ENCODE measurements around the gene OBSCN. TPM values are rescaled to one million over a fixed set of nuclear protein-coding genes. Genes with fewer than 3 reads are reported as not detected.

The OBSCN gene
- polyA plus RNA-seq, 4 donors: 14.3 to 42.9 (median 24.9) TPM

DNA sequence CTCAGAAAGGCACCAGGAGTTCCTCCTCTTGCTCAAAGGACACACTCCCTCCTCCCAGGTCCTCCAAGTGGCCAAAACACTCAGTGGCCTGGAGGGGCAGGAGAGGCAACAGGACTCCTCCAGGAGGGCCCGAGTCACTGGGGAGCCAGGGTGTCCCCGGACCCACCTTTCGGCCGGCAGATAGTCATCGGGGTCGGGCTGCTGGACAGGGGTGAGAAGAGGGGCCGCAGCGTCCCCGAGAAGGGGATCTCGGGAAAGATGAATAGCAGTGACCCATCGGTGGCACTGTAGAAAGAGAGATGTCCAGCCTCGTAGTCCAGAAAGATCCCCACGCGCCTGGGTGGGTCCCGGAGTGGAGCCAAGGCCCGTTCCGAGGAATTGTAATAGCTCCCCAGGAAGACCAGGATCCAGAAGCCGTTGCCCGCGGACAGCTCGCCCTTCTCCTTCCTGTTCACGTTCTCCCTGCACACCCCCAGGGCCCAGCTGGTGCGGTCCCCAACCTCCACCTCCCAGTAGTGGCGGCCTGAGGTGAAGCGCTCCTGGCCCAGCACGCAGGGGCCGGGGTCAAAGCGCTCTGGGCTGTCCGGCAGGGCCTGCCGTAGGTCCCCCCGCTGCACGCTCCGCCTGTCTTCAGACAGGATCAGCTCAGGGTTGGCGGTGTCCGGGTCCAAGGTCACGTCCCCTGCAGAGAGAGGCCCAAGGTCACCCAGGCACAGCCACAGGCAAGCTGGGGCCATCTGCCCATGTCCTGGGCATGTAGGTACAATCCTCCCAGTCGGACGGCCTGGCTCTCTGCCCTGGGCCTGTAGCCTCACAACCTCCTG, 186.9 kb downstream of the OBSCN start:
- DNase-seq (ENCODE audit: low read depth in 4 of 4, low spot score in 3 of 4): no peak

DNA sequence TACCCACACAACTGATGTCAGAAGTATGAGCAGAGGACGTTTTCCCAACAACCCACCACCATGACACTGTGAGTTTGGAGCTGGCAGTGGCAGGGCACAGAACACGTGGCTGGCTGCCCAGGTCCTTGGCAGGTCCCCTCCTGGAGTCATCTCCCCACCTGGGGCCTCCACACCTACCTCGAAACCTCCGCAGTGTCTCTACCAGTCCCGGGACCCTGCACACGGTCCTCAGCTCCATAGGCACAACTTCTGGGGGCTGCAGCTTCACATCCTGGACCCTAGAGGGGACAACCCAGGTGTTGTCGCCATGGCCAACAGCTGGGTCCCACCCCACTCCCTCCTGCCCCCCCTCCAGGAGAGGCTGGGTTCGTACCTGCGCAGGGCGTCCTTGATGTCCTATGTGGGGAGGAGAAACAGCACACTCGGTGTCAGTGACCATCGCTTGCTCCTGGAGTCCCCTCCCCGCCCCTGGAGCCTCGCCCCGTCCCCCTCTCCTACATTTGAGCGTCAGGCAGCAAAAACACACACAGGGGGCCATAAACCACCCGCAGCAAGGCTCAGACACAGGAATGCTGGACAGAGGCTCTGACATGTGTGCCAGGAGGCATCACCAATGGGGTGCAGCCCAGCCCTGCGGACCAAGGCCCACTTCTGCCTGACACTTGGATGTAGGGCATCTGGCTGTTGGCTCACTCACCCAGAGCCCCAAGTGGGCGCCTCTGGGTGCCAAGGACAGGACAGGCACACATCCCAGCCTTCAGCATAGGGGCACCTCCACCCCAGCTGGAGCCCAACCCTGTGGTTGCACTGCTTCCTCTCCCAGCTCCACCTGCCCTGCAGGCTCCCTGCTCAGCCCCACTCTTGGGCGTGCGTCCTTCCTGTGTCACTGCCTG, 189.2 kb downstream of the OBSCN start:
- no peak for DNase-seq (ENCODE audit: low read depth in 4 of 4, low spot score in 3 of 4)

DNA sequence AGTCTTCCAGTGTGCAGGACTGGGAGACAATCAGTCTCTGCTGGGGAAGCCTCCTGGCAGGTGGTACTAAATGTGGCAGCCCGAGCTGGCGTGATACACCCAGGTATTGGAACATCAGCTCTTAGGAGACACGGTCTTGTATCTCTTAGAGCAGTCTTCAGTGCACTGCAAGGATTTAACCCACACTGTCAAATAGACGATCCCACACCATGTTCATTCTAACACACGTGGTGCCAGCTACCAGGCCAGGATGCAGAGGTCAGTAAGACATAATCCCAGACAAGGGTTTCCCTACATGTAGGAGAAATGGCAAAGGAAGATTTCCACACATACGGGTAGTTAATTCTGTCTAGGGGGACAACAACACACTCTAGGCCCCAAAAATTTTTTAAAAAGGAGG, 190.1 kb downstream of the OBSCN start:
- no peak for DNase-seq (ENCODE audit: low read depth in 4 of 4, low spot score in 3 of 4)

DNA sequence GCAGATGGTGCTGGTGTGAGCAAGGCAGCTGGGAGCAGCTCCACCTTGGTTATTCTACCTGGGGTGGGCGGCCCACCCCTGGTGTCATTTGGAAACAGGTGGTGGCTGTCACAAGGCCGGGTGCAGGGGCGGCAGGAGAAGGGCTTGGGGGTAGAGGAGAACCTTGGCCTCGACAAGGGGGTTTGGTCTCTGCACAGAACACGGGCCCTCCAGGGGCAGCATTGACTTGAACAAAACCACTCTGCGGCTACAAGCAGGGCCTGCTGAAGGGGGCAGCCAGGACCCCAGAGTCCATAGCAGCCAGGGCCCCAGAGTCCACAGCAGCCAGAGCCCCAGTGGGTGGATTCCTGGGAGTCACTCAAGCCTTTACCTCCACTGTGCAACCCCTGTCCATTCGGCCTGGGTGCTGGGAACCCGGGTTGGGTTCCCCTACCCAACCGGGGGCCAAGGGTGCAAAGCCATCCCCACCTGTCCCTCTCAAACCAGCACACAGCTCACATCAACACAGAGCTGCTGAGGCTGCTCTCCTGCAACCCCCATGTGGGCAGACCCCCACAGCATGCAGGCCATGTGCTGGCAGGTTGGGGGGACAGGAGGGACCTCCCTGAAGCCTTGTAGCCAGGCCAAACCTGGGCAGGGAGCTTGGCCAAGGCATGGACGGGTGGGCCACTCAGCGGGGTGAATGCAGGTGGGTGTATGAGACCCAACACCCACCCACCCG, 191.1 kb downstream of the OBSCN start:
- no peak for DNase-seq (ENCODE audit: low read depth in 4 of 4, low spot score in 3 of 4)

DNA sequence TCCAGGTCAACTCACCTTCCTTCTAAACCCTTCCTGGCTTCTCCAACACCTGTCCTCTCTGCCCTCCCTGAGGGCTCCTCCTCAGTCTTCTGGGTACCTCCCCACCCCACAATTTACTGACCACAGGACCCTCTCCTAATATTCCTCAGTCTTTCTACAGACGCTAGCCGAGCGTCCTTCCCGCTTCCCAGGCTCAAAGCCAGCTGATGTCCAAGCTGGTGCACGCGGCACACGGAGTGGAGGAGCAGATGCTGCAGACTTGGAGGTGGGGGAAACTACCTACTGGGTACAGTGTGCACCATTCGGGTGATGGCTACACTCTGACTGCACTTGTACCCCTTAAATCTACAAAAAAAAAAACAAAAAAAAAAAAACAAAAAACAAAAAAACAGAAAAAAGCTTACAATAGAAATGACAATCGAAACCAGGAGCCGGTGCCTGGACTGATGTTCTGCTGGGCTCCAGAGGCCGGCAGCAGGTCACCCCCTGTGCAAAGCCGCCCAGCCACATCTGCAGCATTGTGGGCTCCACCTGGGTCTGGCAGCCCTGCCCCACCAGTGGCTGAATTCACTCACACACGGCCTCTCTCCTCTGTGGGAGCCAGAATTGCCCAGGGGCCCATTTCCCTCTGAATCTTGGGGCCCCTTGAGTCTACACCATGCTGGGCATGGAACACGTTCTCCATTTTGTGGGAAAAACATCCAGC, 191.8 kb downstream of the OBSCN start:
- no peak for DNase-seq (ENCODE audit: low read depth in 4 of 4, low spot score in 3 of 4)

DNA sequence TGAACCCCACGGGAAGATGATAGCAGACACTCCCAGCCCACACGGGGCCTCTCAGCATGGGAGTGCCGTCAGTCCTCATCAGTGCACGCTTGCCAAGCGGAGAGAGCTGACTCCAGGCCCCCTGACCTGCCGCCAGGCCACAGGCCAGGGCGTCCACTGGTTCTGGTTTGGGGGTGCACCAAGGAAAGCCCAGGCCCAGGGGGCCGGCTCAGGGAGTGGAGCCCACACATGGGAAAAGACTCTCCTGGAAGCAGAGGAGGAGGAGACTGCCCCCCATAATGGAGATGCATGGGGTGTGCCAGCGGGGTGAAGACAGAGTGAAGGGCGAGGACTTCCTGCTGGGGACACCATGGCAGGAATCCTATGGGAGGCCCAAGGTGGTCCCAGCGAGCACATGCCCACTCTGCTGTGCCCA, 192.4 kb downstream of the OBSCN start:
- DNase-seq (ENCODE audit: low read depth in 4 of 4, low spot score in 3 of 4): no peak

DNA sequence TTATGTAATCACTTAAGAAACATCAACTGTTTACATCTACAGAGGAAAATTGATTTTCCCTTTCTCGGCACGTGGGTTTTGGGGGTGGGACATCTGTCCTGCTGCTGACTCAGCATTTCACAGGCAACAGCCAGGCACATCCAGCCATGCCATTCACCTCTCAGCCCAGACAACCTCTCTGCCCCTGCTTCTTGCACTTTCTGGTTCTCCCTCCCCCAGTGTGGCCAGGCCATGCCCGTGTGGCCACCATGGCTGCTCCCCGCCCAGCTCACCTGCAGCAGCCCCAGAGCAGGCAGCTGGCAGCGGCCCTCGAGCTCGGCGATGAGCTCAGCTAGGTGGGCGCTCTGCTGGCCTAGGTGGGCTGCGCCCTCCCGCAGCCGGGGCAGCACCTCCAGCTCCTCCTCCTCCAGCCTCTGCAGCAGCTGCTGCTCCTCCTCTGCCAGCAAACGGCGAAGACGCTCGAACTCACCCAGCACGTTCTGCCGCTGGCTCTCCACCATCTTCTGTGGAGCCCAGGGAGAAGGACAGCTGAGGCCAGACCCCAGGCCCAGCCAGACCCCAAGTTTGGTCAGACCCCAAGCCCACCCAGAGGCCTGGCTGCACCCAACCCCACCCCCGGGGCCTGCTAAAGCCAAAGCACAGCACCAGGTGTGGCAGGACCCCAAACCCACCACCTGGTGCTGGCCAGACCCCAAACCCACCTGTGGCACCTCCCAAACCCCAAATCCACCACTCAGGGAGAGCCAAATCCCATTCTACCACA, 193.0 kb downstream of the OBSCN start:
- DNase-seq (ENCODE audit: low read depth in 4 of 4, low spot score in 3 of 4): no peak

DNA sequence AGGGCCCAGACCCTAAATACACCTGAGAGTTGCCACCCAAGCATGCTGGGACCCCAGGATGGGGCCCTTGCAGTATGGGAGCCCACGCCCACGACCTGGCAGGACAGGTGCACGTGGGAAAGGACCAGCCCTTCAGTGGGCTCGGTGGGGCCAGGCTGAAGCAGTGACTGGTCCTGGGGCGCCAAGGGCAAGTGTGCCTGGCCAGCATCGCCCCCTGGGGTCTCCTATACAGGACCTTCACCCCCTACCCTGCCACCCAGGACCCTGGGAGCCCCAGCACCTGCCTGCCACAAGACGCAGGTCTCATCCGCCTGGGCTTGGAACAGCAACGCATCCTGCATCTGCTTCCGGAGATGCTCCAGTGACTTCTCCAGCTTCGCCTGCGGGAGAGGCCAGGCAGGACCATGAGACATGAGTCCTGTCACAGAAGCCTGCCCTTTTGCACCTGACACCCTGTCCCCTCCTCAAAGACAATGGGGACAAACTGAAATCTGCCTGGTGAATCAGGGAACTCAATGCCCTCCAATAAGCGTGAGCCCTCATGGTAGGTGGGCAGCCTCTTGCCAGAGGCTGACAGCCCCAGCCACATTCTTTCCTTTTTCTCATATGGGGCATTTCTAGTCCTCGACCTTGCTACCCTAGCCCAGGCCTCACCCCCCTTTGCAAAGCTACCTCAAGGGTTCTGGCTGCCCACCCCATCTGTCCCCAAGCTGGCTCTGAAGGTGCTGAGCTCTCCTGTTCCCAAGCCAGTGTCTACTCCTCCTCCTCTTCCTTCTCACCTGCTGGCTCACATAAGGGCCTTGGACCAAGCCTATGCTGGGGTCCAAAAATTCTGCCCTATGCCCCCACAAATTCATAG, 194.2 kb downstream of the OBSCN start:
- no peak for DNase-seq (ENCODE audit: low read depth in 4 of 4, low spot score in 3 of 4)

DNA sequence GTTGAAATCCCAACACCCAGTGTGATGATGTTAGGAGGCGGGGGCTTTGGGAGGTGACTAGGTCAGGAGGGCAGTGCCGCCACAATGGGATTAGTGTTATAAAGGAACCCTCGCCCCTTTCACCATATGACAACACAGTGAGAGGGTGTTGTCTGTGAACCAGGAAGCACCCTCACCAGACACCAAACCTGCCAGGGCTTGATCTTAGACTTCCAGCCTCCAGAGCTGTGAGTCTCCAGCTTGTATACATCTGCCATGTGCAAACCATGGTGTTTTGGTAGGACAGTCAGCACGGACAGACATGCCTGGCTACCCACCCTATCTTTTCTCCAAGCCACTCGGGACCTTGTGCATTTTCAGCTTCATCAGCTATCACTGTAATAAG, 194.8 kb downstream of the OBSCN start:
- no peak for DNase-seq (ENCODE audit: low read depth in 4 of 4, low spot score in 3 of 4)

DNA sequence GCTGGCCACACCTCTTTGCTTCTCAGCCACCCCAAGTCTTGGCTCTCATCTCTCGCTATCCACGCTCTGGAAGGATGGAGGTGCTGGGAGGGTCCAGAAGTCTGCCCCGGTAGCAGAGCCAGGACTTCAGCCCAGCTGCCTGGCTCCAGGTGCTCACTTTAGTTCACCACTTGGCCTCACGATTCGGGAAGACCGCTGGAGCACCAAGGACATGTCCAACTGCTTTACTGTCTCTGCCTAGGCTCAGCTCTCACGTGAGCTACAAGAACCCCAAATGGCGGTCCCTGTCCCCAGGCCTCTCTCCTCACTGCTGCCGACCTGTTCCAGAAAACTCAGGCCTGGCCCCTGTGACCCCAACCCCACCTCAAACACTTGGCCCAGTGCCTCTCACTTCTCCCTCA, 195.4 kb downstream of the OBSCN start:
- no peak for DNase-seq (ENCODE audit: low read depth in 4 of 4, low spot score in 3 of 4)

DNA sequence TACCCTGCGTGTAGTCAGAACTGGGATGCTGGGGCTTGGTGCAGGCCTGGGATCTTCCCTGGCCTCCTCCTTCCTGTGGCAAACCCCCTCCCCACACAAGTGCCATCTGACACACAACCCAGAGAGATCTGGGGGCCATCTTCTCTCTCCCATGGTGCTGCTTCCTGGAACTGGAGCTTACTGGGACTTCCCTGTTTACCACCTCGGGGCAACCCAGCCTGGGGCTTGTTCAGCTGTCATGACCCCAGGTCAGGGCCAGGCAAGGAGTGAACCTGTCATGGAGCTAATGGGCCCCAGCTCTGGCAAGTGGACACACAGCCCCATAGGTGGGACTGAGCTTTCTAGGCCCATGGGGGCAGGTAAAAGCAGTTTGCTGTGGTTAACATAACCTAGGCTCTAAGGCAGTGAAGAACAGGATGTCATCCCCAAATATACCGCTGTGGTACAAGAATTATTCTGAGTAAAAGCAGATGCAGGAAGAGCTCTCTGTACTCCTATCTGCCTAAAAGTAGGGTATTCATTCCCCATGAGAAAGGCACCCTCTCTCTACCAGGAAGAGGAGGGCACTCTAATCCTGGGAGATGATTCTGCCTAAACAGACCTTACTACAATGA, 196.4 kb downstream of the OBSCN start:
- DNase-seq (ENCODE audit: low read depth in 4 of 4, low spot score in 3 of 4): no peak

DNA sequence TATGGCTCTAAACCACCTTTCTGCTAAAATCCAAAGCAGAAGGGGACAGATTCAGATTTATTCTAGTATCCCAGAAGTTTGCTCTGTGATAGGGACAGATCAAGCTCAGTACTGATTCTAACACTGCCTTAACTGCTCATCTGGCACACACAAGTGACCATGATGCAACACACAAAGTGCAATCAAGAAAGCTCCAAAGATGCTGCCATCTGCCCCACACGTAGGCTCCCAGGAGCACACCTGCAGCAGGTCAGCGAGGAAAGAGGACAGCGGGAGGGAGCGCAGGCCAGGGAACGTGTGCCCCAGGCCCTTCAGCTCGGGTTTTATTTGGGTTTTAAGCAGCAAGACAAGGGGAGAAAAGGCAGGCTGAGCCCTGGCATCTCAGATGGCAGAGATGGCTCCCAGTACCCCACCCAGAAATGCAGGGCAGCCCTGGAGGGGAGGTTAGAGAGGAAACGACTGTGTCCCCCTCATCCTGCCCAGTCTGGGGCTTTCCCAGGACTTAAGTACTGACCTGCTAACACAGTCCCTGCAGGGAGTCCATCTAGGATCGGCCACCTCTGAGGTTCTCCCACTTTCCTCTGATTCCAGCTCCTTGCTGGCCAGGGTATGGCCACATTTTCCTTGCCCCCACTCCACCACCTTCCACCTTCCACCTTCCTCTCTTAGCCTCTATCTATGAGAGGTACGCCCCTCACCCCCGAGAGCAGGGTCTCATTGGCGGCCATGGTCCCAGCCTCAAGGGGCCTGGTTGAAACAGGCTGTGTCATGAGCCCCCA, 197.5 kb downstream of the OBSCN start:
- no peak for DNase-seq (ENCODE audit: low read depth in 4 of 4, low spot score in 3 of 4)

DNA sequence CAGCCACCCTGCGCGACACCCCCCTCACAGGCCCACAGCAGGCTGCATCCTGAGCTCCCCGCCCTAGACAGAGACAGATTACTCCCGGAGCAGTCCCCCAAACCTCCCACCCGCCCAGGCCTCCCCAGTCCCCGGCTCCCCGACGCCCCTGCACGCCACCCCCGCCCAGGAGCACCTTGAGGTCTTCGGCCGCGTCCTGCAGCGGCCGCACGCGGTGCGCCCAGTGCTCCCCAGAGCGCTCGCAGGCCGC, 198.1 kb downstream of the OBSCN start:
- DNase-seq (ENCODE audit: low read depth in 4 of 4, low spot score in 3 of 4): no peak

DNA sequence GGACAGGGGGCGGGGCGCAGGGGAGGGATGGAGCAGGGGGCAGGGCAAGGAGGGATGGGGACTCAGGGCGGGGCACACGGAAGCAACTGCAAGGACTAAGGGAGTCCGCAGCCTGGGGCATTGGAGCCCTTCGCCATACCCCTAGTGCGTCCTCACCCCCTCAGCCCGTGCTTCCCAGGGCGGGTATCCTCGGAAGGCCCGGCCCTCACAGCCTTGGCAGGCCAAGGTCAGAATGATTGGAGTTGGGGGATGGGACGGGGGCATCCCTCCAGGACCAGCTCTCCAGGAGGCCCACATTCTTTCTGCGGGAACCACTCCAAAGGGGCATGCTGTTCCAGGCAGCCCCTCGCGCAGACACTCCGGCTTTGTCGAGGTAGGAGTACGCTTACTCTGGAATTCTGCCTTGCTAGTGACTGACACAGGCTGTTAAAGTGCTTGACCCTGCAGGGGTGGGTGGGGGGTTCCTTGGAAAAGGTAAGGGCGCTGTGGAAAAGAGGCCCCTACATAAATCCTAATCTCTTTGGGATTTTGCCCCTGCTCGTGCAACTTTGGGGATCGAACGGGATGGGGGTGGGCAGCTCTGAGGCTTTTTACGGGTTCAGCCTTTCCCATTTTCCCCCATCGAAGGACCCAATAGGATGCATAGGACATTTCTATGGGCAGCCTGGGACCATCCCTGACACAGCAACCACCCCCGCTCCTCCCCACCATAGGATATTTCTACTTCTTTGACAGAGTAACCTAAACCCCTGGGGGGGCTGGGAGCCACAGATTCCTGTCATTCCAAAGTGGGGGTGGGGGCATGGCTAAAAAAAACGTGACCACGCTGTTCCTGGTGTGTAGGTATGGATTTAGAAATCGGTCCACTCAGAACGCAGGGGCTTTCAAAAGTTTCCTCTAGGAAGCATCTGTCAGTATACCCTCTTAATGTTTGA, 199.5 kb downstream of the OBSCN start:
- DNase-seq (ENCODE audit: low read depth in 4 of 4, low spot score in 3 of 4): no peak

DNA sequence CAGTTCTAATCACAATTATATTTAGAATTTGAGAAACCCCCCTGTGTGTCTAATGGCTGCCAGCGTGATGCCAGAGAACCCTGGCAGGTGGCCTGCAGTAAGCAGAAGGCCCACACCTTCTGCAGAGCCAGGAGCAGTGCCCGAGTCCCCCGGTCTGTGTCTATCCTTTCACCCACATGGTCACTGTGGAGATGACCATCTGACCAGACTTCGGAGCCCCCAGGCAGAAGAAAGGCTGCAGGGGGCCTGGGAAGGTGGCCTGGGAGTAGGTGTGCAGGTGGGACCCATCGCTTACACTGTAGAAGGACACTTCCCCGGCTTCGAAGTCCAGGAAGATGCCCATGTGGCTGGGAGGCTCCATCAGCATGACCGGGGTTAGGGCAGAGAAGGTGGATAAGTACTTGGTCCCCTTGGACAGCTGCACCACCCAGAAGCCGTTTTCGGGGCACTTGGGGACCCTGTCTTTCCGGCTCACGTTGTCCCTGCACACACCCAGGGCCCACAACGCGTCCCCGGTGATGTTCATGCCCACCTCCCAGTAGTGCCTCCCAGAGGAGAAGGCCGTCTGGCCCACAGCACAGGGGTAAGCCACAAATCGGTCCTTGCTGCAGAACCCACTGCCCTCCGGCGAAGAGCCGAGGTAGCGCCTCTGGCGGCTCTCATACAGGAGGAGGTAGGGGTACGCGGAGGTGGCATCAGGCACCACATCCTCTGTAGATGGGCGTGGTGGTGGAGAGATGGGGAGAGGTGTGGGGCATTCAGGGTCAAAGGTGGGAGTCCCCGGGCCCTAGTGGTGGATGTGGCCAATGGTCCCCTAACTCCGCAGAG, 200.4 kb downstream of the OBSCN start:
- DNase-seq (ENCODE audit: low read depth in 4 of 4, low spot score in 3 of 4): no peak

All from left renal pelvis (tissue), 4 donors.